GM19328 (cell line): ENCODE measurements around the gene DDX55.
"Not testable (repeated sequence)": the region's sequence is repeated elsewhere in the genome, so short reads cannot be mapped to it uniquely, and the experiment has no call there.

Experiments
- ATAC-seq: cut with Tn5 transposase; IDR thresholded peaks from one replicate; pipeline ENCODE4 v1.9.1; 2021; ENCODE audit warnings: mild to moderate bottlenecking, moderate library complexity; ENCODE audit not compliant: unreplicated experiment

DDX55 gene

GRCh38 chr12:123601602-123602489, at the start of gene DDX55:
TSS of gene DDX55 (plus strand) at chr12:123602099. CDS start at chr12:123602149, 50 bp downstream.
- peak; percentile 78 for ATAC-seq

GRCh38 chr12:123554136-123554535, 47.8 kb upstream of the DDX55 start:
- ATAC-seq: not testable (repeated sequence)

- ATAC-seq: not testable (repeated sequence)
Measured at GRCh38 chr12:123554843-123555242, 47.1 kb upstream of the DDX55 start.

GRCh38 chr12:123558487-123558886, 43.4 kb upstream of the DDX55 start:
- ATAC-seq: not testable (repeated sequence)

- no peak for ATAC-seq
Measured at GRCh38 chr12:123559468-123559867, 42.4 kb upstream of the DDX55 start.

GRCh38 chr12:123571343-123571813, 30.5 kb upstream of the DDX55 start:
- no peak for ATAC-seq

- ATAC-seq: no peak
Measured at GRCh38 chr12:123572391-123572790, 29.5 kb upstream of the DDX55 start.

GRCh38 chr12:123573870-123574269, 28.0 kb upstream of the DDX55 start:
- ATAC-seq: no peak

GRCh38 chr12:123576611-123577010, 25.3 kb upstream of the DDX55 start:
- no peak for ATAC-seq

GRCh38 chr12:123578243-123578642, 23.7 kb upstream of the DDX55 start:
- ATAC-seq: no peak

- ATAC-seq: not testable (repeated sequence)
Measured at GRCh38 chr12:123578829-123579228, 23.1 kb upstream of the DDX55 start.

- ATAC-seq: no peak
Measured at GRCh38 chr12:123580772-123581171, 21.1 kb upstream of the DDX55 start.

- no peak for ATAC-seq
Measured at GRCh38 chr12:123591702-123592481, 10.0 kb upstream of the DDX55 start.

- ATAC-seq: no peak
Measured at GRCh38 chr12:123595729-123596128, 6.2 kb upstream of the DDX55 start.

- ATAC-seq: no peak
Measured at GRCh38 chr12:123597100-123597499, 4.8 kb upstream of the DDX55 start.

GRCh38 chr12:123598522-123598921, 3.4 kb upstream of the DDX55 start:
- no peak for ATAC-seq

- no peak for ATAC-seq
Measured at GRCh38 chr12:123599310-123599709, 2.6 kb upstream of the DDX55 start.

GRCh38 chr12:123599721-123600120, 2.2 kb upstream of the DDX55 start:
- ATAC-seq: no peak

- no peak for ATAC-seq
Measured at GRCh38 chr12:123602651-123603195, 824 bp downstream of the DDX55 start.

GRCh38 chr12:123603495-123603894, 1.6 kb downstream of the DDX55 start:
- ATAC-seq: not testable (repeated sequence)

- ATAC-seq: no peak
Measured at GRCh38 chr12:123607756-123608155, 5.9 kb downstream of the DDX55 start.
